Endothelial cell of umbilical vein (primary cell): ENCODE results near the gene CDH23. TPM values are rescaled to one million over a fixed set of nuclear protein-coding genes. Genes with fewer than 3 reads are reported as not detected.

Experiments used
- BruUV-seq: library from RNA; stranded (reverse); fragments of 400-500 nt; replicated peaks from 2 replicates; lab custom pipeline; 2021; lab: Mats Ljungman, UMichigan
- CTCF ChIA-PET: fragments of 300-600, 350-600 bp; sonication (Branson Sonifier 250); formaldehyde crosslinking; loops from one replicate; lab custom pipeline; 2021; ENCODE audit warnings: antibody characterized with exemption, inconsistent platforms; lab: Charles Lee
- POLR2A ChIA-PET: fragments of 300-600, 350-600 bp; sonication (Branson Sonifier 250); formaldehyde crosslinking; loops from one replicate; lab custom pipeline; 2021; ENCODE audit warnings: antibody characterized with exemption, inconsistent platforms; lab: Charles Lee
- DNase-seq: peaks from one replicate; pipeline ENCODE4 v3.0.0-alpha.2; 2011; ENCODE audit warnings: low read depth, low spot score
- FAIRE-seq: peaks from 2 replicates; lab custom pipeline; 2011; peaks lifted over from hg19 to GRCh38; lab: Jason Lieb, UNC
- H2AFZ ChIP-seq: 2 replicates; pipeline ENCODE4 v1.6.0; 2012; ENCODE audit warnings: low read depth, low read length, control low read depth, inconsistent platforms
- H3K27ac ChIP-seq: 2 replicates; pipeline ENCODE4 v1.5.1; 2011; ENCODE audit warnings: low read depth, mild to moderate bottlenecking, control low read depth, low read length, moderate library complexity; ENCODE audit not compliant: insufficient read depth
- H3K27me3 ChIP-seq, 2 experiments: 2 replicates each; pipeline versions ENCODE4 v1.6.0 to v1.6.1; 2011; ENCODE audit warnings: low read length in 2 of 2, mixed read lengths in 1 of 2; ENCODE audit not compliant: control insufficient read depth in 2 of 2, insufficient read depth in 2 of 2
- H3K36me3 ChIP-seq, 2 experiments: 2 replicates in 1 of 2; 3 replicates in 1 of 2; pipeline ENCODE4 v1.5.1; 2011; ENCODE audit warnings: low read length in 2 of 2, mild to moderate bottlenecking in 1 of 2, moderate library complexity in 1 of 2; ENCODE audit not compliant: control insufficient read depth in 2 of 2, insufficient read depth in 2 of 2; ENCODE audit errors: extremely low read depth in 1 of 2
- H3K4me1 ChIP-seq: 3 replicates; pipeline ENCODE4 v1.5.1; 2011; ENCODE audit warnings: mild to moderate bottlenecking, low read length; ENCODE audit not compliant: control insufficient read depth, insufficient read depth; ENCODE audit errors: extremely low read depth
- H3K4me2 ChIP-seq: 2 replicates; pipeline ENCODE4 v1.6.1; 2011; ENCODE audit warnings: low read length, control low read depth, mixed read lengths; ENCODE audit not compliant: insufficient read depth
- H3K4me3 ChIP-seq, 3 experiments: fragments of 200-600 bp in 1 of 3; sonication (generic), shearing (Covaris generic) in 1 of 3; replicated peaks in 1 of 3; 2 replicates each; pipeline ENCODE4 v1.5.1; 2011 to 2016; ENCODE audit warnings: control low read depth in 3 of 3, low read length in 3 of 3, mild to moderate bottlenecking in 2 of 3, inconsistent platforms in 1 of 3, low read depth in 1 of 3, moderate library complexity in 1 of 3; ENCODE audit not compliant: insufficient read depth in 1 of 3
- H3K79me2 ChIP-seq: 2 replicates; pipeline ENCODE4 v1.6.0; 2012; ENCODE audit warnings: low read length, inconsistent platforms; ENCODE audit not compliant: control insufficient read depth, insufficient read depth
- H3K9ac ChIP-seq: replicated peaks from 2 replicates; pipeline ENCODE3; 2011; ENCODE audit warnings: low read length, control low read depth; ENCODE audit not compliant: insufficient read depth; ENCODE audit errors: extremely low read depth
- H3K9me1 ChIP-seq: replicated peaks from 3 replicates; pipeline ENCODE4 v1.6.0; 2011; ENCODE audit warnings: mild to moderate bottlenecking, low read length; ENCODE audit not compliant: control insufficient read depth, insufficient read depth; ENCODE audit errors: extremely low read depth
- H3K9me3 ChIP-seq: replicated peaks from 2 replicates; pipeline ENCODE4 v1.5.1; 2012; ENCODE audit warnings: low read length, inconsistent platforms; ENCODE audit not compliant: control insufficient read depth, insufficient read depth
- H4K20me1 ChIP-seq: replicated peaks from 2 replicates; pipeline ENCODE3; 2011; ENCODE audit warnings: mild to moderate bottlenecking, low read length; ENCODE audit not compliant: control insufficient read depth, insufficient read depth; ENCODE audit errors: extremely low read depth
- CTCF ChIP-seq, 2 donors: IDR thresholded peaks; 1 replicate in 1 of 2; 2 replicates in 1 of 2; pipeline ENCODE4 v1.5.1; 2011; ENCODE audit warnings: low read length in 2 of 2, mild to moderate bottlenecking in 2 of 2, moderate library complexity in 2 of 2, control low read depth in 1 of 2, inconsistent platforms in 1 of 2, low read depth in 1 of 2; ENCODE audit not compliant: insufficient read depth in 1 of 2; ENCODE audit errors: extremely low read depth in 1 of 2
- EZH2 ChIP-seq: IDR thresholded peaks from 2 replicates; pipeline ENCODE4 v1.6.1; 2012; ENCODE audit warnings: borderline replicate concordance, low read depth, mild to moderate bottlenecking, moderate library complexity, low read length, inconsistent platforms; ENCODE audit not compliant: severe bottlenecking
- FOS ChIP-seq: IDR thresholded peaks from 2 replicates; pipeline ENCODE4 v1.6.1; 2011; ENCODE audit warnings: mild to moderate bottlenecking, low read length, moderate library complexity, borderline replicate concordance; ENCODE audit not compliant: insufficient read depth
- GATA2 ChIP-seq: IDR thresholded peaks from 2 replicates; pipeline ENCODE4 v1.7.0; 2011; ENCODE audit warnings: low read depth, mild to moderate bottlenecking, moderate library complexity, mixed read lengths, low read length; ENCODE audit not compliant: insufficient read length, insufficient read depth
- JUN ChIP-seq: IDR thresholded peaks from 2 replicates; pipeline ENCODE4 v1.6.1; 2011; ENCODE audit warnings: borderline replicate concordance, low read depth; ENCODE audit not compliant: insufficient read length, insufficient read depth
- MAX ChIP-seq: IDR thresholded peaks from 2 replicates; pipeline ENCODE4 v1.6.1; 2011; ENCODE audit not compliant: insufficient read depth, insufficient read length
- MYC ChIP-seq: IDR thresholded peaks from one replicate; pipeline ENCODE4 v1.6.1; 2011; ENCODE audit warnings: mild to moderate bottlenecking, low read depth, low read length
- POLR2A ChIP-seq: IDR thresholded peaks from 2 replicates; pipeline ENCODE4 v1.6.1; 2012; ENCODE audit warnings: low read depth, mild to moderate bottlenecking, control low read depth, low read length
- POLR2AphosphoS5 ChIP-seq: IDR thresholded peaks from 2 replicates; pipeline ENCODE4 v1.6.1; 2012; ENCODE audit warnings: low read depth, mild to moderate bottlenecking, control low read depth, low read length, moderate library complexity; ENCODE audit not compliant: insufficient read depth
- dilution Hi-C: fragments of 300-500 bp; cut with MboI; formaldehyde crosslinking; loops from one replicate; pipeline ENCODE4 v1.15.0; 2019; ENCODE audit warnings: low sequenced_read_pairs; ENCODE audit not compliant: extremely low pct_ligation_motif_present
- intact Hi-C: fragments of 100-400 bp; cut with micrococcal nuclease; formaldehyde crosslinking; loops from one replicate; pipeline ENCODE4 v1.10.0; 2022
- polyA plus RNA-seq, 4 experiments: library from polyadenylated mRNA; depleted of rRNA in 3 of 4; stranded (reverse) in 3 of 4; unstranded in 1 of 4; fragments of >200 nt; gene quantifications; 2 replicates each; pipeline versions ENCODE4 v1.2.1 to v1.2.3, GENCODE V29; 2011 to 2012; ENCODE audit warnings: missing spikeins in 1 of 4
- total RNA-seq: library from RNA; stranded (reverse); gene quantifications from 2 replicates; pipeline ENCODE4 v1.2.3, GENCODE V29; 2021

The CDH23 gene
- total and polyA plus RNA-seq, 2 donors (not counting 3 experiments of a cell fraction or from before 2014, with no cell fraction given) = not detected

DNA sequence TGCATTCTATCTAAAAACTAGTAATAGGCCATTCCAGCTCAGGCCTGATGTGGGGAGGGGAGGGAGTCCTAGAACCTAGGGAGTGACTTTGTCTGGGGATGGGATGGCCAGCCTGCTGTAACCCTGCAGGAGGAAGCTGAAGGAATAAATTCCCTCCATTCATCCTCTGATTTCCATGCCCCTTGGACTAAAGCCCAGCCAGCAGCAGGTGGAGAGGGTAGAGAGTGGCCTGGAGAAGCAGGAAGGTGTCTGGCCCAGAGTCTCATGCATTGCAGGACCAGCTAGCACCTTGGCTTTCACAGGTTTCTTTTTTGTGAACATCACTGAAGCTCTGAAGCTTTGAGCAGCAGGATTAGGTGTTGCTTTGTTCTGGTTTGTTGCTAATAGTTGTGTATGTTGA is 32.8 kb upstream of the CDH23 start:
- ChIA-PET CTCF (no interaction called here), POLR2A (interaction anchor here (0.8 kb wide), 1 partner anchor 44 kb away, joined by 4 read pairs; no protein-coding TSS in a partner anchor)
- no peaks in the 10 kb centered on the region for H3K9me1 ChIP-seq
- no peaks in the 10 kb centered on the region for H3K79me2 ChIP-seq
- BruUV-seq = no TSS peak
- H4K20me1 ChIP-seq = no peaks in the 10 kb centered on the region
- H3K4me2 ChIP-seq = no peak overlapping the region
- no peak overlapping the region for H3K4me3 ChIP-seq
- no peak overlapping the region for H3K9ac ChIP-seq
- intact Hi-C loops (no loop called here), dilution Hi-C loops (no loop called here)
- no peak overlapping the region for H2AFZ ChIP-seq
- H3K27me3 ChIP-seq = no peaks in the 10 kb centered on the region
- H3K9me3 ChIP-seq = no peaks in the 10 kb centered on the region
- H3K27ac ChIP-seq = no peak overlapping the region
- no peaks in the 10 kb centered on the region for H3K36me3 ChIP-seq
- no peak for DNase-seq
- peaks cover 10% of the 10 kb centered on the region for H3K4me1 ChIP-seq
- TF ChIP-seq POLR2AphosphoS5 (no peak), EZH2 (no peak), FOS (no peak), POLR2A (no peak), MAX (no peak), JUN (no peak), MYC (no peak), GATA2 (no peak), CTCF (IDR thresholded peaks at IDR 0.05; ENCODE audit: extremely low read depth in 1 of 2, insufficient read depth in 1 of 2, low read depth in 1 of 2, low read length in 2 of 2) (no peak)
- FAIRE-seq = no peak
